DMS53 treated with DMSO at 0.1 percent for 48 hours (cell line): ENCODE measurements around the gene ADCY5.

Experiments used
- DNase-seq: peaks from one replicate; lab custom pipeline; 2025; ENCODE audit not compliant: unreplicated experiment; lab: John Stamatoyannopoulos, UW

Gene ADCY5

GRCh38 chr3:123344907-123345594 is 103.8 kb downstream of the ADCY5 start:
- no peak for DNase-seq

- no peak for DNase-seq
These were observed 104.5 kb downstream of the ADCY5 start for GRCh38 chr3:123344175-123344906.

GRCh38 chr3:123343296-123344174 is 105.4 kb downstream of the ADCY5 start:
- DNase-seq: no peak

GRCh38 chr3:123342631-123343080 is 106.2 kb downstream of the ADCY5 start:
- DNase-seq: no peak

GRCh38 chr3:123341871-123342630 is 106.8 kb downstream of the ADCY5 start:
- no peak for DNase-seq

- DNase-seq: no peak
These were observed 108.6 kb downstream of the ADCY5 start for GRCh38 chr3:123340336-123340735.

- no peak for DNase-seq
These were observed 109.6 kb downstream of the ADCY5 start for GRCh38 chr3:123339302-123339701.

- DNase-seq: no peak
These were observed 110.2 kb downstream of the ADCY5 start for GRCh38 chr3:123338620-123339061.

- DNase-seq: peak; percentile 38
These were observed 110.8 kb downstream of the ADCY5 start for GRCh38 chr3:123337948-123338619.

GRCh38 chr3:123337226-123337625 is 111.7 kb downstream of the ADCY5 start:
- DNase-seq: no peak

GRCh38 chr3:123336441-123336851 is 112.4 kb downstream of the ADCY5 start:
- DNase-seq: no peak

GRCh38 chr3:123336001-123336400 is 112.9 kb downstream of the ADCY5 start:
- DNase-seq: no peak

- DNase-seq: no peak
These were observed 113.8 kb downstream of the ADCY5 start for GRCh38 chr3:123335007-123335670.

GRCh38 chr3:123334056-123334455 is 114.8 kb downstream of the ADCY5 start:
- DNase-seq: no peak

GRCh38 chr3:123333401-123333800 is 115.5 kb downstream of the ADCY5 start:
- no peak for DNase-seq

GRCh38 chr3:123332124-123332641 is 116.7 kb downstream of the ADCY5 start:
- DNase-seq: no peak

GRCh38 chr3:123331651-123332050 is 117.2 kb downstream of the ADCY5 start:
- DNase-seq: no peak

GRCh38 chr3:123331006-123331405 is 117.9 kb downstream of the ADCY5 start:
- DNase-seq: no peak

- no peak for DNase-seq
These were observed 118.4 kb downstream of the ADCY5 start for GRCh38 chr3:123330441-123330991.
